HG02763 (cell line): ENCODE results near the gene ZNF213.
"Not testable (repeated sequence)": the region's sequence is repeated elsewhere in the genome, so short reads cannot be mapped to it uniquely, and the experiment has no call there.

Source experiments
- ATAC-seq: cut with Tn5 transposase; IDR thresholded peaks from one replicate; pipeline ENCODE4 v1.9.1; 2021; ENCODE audit warnings: mild to moderate bottlenecking, moderate library complexity; ENCODE audit not compliant: unreplicated experiment

The ZNF213 gene

GRCh38 chr16:3129137-3130131, 5.4 kb upstream of the ZNF213 start:
- ATAC-seq, result peak; percentile 45

- no peak for ATAC-seq
Measured at GRCh38 chr16:3131755-3132377, 3.0 kb upstream of the ZNF213 start.

- ATAC-seq, result no peak
Measured at GRCh38 chr16:3133844-3134243, 985 bp upstream of the ZNF213 start.

- ATAC-seq, result no peak
Measured at GRCh38 chr16:3135126-3135715, 392 bp downstream of the ZNF213 start.

GRCh38 chr16:3137267-3137666, 2.4 kb downstream of the ZNF213 start:
- ATAC-seq, result no peak

GRCh38 chr16:3138342-3138741, 3.5 kb downstream of the ZNF213 start:
- ATAC-seq, result no peak

- ATAC-seq, result no peak
Measured at GRCh38 chr16:3138823-3139426, 4.1 kb downstream of the ZNF213 start.

GRCh38 chr16:3139561-3139960, 4.7 kb downstream of the ZNF213 start:
- ATAC-seq, result not testable (repeated sequence)

GRCh38 chr16:3140603-3141427, 6.0 kb downstream of the ZNF213 start:
- no peak for ATAC-seq

GRCh38 chr16:3141781-3142311, 7.0 kb downstream of the ZNF213 start:
- ATAC-seq, result no peak

- no peak for ATAC-seq
Measured at GRCh38 chr16:3142327-3142726, 7.5 kb downstream of the ZNF213 start.

- no peak for ATAC-seq
Measured at GRCh38 chr16:3142770-3143169, 7.9 kb downstream of the ZNF213 start.

GRCh38 chr16:3143189-3143588, 8.4 kb downstream of the ZNF213 start:
- ATAC-seq, result no peak

- no peak for ATAC-seq
Measured at GRCh38 chr16:3143598-3144320, 8.9 kb downstream of the ZNF213 start.

- ATAC-seq, result no peak
Measured at GRCh38 chr16:3144321-3144983, 9.6 kb downstream of the ZNF213 start.

GRCh38 chr16:3145151-3145550, 10.3 kb downstream of the ZNF213 start:
- no peak for ATAC-seq

- no peak for ATAC-seq
Measured at GRCh38 chr16:3145660-3146059, 10.8 kb downstream of the ZNF213 start.

GRCh38 chr16:3147046-3147756, 12.4 kb downstream of the ZNF213 start:
- no peak for ATAC-seq
